Left cardiac atrium (tissue), 4 donors: ENCODE data around the gene PAM16. TPM values are rescaled to one million over a fixed set of nuclear protein-coding genes. Genes with fewer than 3 reads are reported as not detected.
A peak's percentile ranks its signal among the peaks of the same experiment; 100 is the strongest.

Experiments used
- ATAC-seq, 2 donors: fragments of 200-7000 bp; cut with Tn5 transposase; one replicate each; pipeline ENCODE4 v1.9.1; 2020; ENCODE audit warnings: mild to moderate bottlenecking in 2 of 2, moderate library complexity in 2 of 2
- DNase-seq: peaks from one replicate; pipeline ENCODE4 v3.0.0-alpha.2; 2020
- intact Hi-C, 2 donors: fragments of 100-400 bp; cut with DNase I; formaldehyde crosslinking; loops; one replicate each; pipeline versions ENCODE4 v1.14.1 to v1.15.1; 2022 to 2023
- total RNA-seq, 2 donors: library from RNA; stranded (reverse); fragmentation: NEBNext Ultra II Directional; extraction: Animal tissue kit (Norgen Biotek cat#: 25700); gene quantifications; one replicate each; pipeline ENCODE4 v1.2.1, GENCODE V29; 2021
- donor health status: DM: no; HTN: yes; CAD: no.
- donor health status: DM: no; HTN: yes; CAD: no; lungs with severe emphysema.
- donor health status: DM: yes; HTN: yes; CAD: no.
- donor health status: Dilated cardiomyopathy.

The PAM16 gene
- total RNA-seq, 2 donors from 2014 or later = 51.0 to 64.3 TPM

DNA sequence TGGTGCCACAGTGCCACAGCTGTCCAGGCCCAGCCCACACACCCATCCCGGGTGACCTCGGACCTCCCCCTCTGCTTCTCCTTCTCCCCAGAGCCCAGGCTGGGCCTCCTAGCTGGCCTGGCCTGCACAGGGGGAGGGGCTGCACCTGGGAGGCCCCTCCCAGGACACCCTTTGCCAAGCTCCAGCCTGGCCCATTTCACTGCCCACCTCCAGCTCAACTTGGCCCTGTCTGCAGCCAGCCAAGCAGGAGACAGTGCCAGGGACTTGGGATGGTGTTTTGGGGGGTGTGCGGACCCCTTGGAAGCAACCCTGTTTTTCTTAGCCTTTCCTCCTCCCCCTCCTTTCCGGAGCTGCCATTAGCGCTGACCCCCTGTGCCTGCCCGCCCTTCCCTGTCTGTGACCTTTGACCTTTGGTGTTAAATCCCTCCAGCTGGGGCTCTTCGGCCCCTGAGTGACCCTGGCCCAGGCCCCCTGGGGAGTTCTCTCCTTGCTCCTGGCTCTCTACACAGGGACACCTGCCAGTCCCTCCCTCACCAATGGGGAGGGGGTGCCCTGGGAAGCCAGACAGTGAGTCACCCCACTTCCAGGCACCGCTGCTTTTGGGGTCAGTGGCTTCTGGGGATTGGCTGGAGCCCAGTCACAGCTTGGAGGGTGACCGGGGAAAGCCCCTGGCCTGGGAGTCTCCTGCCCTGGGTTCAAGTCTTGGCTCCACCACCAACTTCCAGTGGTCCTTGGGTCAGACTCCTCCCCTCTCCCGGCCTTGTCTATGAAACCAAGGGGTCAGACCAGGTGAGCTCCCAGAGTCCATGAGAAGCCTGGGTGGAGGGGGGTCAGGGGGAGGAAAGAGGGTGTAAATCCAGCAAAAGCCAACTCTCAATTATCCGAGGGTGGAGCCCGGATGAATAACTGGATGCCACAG is 33.3 kb downstream of the PAM16 start:
- peak in 1 of 2 donors; percentile 29 for ATAC-seq
- DNase-seq = peak; percentile 62
- intact Hi-C loops = no loop called here

GRCh38 chr16:4316864-4317531 is 34.1 kb downstream of the PAM16 start:
- peak; percentile 41 to 47 for ATAC-seq
- intact Hi-C loops = no loop called here

DNA sequence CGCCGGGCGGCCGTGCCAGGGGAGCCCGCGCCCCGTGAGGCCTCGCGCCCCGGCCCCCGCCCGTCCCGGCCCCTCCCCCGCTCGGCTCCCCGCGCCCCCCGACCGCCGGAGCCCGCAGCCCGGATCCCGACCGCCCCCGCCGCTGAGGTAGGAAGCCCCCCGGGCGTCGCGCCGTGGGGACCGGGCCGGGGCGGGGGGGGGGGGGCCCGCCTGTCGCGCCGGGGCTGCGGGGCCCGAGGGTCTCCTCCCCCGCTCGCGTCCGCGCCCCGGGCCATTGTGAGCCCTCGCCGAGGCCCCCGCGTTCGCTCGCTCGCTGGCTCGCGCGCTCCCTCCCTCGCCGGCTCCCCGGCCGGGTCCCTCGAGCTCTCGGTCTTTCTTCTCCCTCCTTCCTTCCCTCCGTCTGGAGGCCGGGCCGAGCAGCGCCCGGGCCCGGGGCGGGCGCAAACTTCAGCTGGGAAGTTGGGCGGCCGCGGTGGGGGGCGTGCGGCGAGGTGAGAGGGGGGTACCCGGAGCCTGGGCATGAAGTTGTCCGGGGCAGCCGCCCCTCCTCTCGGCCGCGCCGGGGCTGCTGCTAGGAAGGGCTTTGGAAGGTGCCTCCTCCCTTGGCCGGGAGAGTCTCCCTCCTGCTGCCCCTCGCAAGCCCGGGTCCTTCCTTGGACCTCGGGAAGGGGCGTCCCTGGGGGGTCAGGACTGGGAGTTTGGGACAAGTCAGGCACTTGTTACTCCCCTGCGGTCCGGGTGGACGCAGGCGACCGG is 34.8 kb downstream of the PAM16 start:
- ATAC-seq = peak in 1 of 2 donors; percentile 0
- no peak for DNase-seq

More at GRCh38 chr16:4316864-4317531, 34.1 kb downstream of the PAM16 start:
- peak; percentile 73 for DNase-seq

DNA sequence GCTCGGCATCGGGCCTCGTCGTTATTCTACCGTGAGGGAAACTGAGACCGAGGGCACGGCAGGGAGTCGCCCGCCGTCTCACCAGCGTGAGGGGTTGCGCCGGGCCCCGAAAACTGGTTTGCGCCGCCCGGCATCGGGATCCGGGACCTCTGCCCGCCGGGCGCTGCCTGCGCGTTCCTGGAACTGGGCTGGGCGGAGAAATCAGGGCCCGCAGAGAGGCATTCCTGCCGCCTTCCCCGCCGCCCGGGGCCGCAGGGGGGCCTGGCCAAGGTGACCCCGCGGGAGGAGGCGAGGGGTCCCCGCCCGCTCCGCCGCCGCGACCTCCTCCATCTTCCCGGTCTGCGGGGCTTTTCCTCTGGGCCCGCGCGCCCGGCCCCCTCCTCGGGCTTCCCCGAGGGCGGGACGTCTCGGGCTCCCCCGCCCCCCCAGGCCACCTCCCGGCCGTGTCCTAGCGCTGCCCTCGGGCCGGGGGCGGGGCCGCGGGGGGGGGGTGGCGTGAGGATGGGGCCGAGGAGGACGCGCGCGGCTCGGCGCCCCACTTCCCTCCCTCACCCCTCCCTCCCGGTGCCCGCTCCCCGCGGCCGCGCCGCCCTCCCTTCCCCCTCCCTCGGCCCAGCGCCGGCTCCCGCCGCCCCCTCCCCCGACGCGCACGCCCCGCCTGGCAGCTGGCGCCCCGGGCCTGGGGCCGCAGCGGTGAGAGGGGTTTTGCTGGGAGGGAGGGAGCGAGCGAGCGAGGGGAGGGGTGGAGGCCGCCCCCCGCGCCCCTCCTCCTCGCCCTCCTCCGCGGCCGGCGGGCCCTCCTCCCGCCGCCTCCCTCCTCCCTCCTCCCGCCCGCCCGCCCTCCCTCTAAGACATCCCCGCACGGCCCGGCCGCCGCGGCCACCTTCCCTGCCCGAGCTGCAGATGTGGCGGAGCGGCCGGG is 35.7 kb downstream of the PAM16 start, which contains the start of gene GLIS2:
TSS of gene GLIS2 (plus strand) at position 882 of the 922 bp plus-strand sequence. CDS start 16,214 bp downstream, outside the sequence.
- intact Hi-C loops = no loop called here
- ATAC-seq (peak; percentile 76 to 77), DNase-seq (peak; percentile 78)

More for the DNA sequence above, 34.8 kb downstream of the PAM16 start:
- intact Hi-C loops = no loop called here

GRCh38 chr16:4314532-4315185 is 36.5 kb downstream of the PAM16 start:
- DNase-seq = peak; percentile 46
- intact Hi-C loops = no loop called here
- ATAC-seq = peak in 1 of 2 donors; percentile 1

DNA sequence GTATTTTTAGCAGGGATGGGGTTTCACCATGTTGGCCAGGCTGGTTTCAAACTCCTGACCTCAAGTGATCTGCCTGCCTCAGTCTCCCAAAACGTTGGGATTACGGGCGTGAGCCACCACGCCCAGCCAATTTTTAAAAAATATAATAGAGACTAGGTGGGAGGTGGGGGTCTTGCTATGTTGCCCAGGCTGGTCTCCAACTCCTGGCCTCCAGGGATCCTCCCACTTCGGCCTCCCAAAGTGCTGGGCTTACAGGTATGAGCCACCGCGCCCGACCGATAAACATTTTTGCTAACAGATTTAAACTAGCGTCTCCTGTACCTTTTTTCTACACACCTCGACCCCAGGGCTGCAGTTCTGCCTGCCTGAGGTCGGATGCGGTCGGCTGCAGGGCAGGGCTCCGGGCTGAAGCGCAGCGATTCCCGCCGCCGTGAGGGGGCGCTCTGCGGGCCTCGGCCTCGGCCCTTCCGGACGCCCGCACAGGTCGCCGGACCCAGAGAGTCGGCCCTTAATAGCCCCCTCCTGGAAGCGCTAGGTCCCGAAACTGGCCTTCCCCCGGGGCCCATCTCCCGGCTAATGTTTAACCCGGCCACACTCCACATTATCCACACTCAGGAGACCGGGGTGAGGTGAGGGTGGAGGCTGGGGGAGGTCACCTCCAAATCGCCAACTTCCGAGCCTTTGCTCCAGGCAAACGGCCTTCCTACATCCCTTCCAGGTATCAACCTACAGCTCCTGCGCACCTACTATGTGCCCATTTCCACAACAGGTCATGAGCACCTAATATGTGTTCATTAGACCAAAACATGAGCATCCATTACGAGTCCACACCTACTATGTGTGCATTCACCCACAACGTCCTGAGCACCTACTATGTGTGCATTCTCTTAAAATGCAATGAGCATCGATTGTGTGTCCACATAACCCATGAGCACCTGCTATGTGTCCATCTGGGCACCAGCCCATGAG is 37.3 kb downstream of the PAM16 start:
- peak; percentile 39 for DNase-seq
- intact Hi-C loops = no loop called here
- ATAC-seq = no peak

- intact Hi-C loops = no loop called here
- DNase-seq (peak; percentile 63), ATAC-seq (peak in 1 of 2 donors; percentile 0)
These were observed 41.3 kb downstream of the PAM16 start for GRCh38 chr16:4309833-4310266.

DNA sequence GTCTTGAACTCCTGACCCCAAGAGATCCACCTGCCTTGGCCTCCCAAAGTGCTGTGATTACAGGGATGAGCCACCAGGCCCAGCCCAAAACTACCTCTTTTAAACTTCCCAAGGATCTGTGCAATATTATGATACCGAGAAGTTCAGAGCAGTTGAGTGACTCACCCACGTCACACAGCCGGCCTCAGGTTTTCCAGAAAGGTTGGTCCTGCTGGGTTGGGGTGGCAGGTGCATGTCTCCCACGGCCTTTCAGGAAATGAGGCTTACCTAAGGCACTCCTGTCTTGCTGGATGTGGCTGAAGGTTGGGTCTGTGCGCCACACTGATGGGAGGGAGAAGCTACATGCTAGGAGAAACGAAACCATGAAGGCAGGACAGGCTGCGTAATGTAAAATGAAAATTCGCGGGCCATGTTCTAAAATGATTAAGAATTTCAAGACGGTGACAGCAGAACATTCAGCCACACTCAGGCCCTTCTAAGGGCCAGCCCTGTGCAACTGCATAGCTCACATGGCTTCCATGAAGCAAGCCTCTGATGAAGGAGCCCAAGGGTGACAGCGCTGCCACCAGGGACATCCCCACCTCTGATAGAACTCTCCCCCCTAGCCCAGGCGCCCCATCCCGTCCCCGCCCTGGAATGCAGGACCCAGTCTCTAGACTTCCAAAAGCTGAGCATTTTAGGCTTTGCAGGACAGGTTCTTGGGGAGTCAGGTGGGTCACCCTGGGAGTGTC is 41.9 kb downstream of the PAM16 start:
- intact Hi-C loops = no loop called here
- ATAC-seq = no peak

DNA sequence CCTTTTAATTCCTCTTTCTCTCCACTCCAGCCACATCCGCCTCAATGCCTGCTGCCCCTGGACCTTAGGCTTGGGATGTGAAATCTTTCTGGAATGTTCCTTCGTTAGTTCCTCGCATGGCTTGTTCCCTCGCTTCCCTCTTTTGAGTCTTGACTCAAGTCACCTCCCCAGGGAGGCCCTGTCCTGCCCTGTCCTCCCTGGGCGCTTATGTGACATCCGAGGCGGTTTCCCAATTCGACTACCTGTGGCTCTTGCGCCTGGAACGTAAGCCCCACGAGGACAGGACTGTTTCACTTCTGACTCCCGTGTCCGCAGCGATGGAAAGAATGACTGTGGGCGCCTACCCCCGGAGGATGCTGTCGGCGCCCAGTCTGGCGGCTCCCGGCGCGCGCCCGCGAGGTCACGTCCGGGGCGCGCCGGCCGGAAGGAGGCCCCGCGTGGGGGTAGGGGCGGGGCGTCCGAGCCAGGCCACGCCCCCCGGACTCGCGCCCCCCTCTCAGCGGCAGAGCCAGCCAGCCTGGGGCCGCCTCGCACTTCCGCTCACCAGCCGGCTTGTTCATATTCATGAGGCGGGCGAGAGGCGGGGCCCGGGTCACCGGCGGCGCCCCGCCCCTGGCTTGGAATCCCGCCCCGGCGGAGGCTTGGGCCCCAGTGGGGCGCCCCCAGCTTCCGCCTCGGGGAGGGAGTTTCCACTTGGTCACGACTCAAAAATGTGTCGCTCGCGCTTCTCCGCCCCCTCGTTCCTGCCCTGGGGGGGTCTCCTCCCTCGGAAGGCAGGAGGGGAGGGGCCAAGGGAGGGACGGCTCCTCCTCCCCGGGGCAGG is 43.7 kb downstream of the PAM16 start:
- intact Hi-C loops = no loop called here
- DNase-seq = peak; percentile 96
- ATAC-seq = peak; percentile 97 to 98

More for the DNA sequence above, 41.9 kb downstream of the PAM16 start:
- DNase-seq = no peak

DNA sequence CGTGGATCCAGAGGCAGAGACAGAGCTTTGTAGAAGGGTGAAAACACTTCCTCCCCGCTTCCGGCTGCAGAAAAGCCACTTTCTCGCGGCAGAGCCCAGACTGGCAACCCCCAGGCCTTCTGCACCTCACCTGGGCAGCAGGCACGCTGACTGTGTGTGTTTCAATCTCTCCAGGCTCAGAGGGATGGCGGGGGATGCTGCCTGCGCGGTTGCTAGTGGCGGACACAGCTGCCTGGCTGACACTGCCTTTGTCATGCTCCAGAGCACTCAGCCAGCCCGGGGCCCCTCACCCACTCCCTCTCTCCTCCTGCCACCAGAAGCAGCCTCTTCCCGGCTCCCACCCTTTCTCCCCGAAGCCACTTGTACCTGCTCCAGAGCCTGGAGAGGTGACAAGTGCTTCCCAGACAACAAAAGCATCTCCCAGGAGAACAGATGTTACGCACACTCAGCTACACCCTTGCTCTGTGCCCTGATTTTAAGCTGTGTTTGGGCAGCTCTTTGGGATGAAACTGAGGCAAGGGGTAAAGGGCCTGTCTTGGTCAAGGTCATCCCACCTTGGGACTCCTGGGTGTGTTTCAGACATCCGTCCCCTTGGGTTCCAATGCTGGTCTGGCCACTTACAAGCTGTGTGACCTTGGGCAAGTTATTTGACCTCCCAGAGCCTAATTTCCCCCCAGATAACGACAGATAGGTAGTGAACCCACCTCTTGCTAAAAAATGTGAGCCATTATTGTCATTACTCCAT is 44.5 kb downstream of the PAM16 start:
- ATAC-seq (no peak), DNase-seq (no peak)
- intact Hi-C loops = no loop called here

- intact Hi-C loops = no loop called here
These were observed 47.1 kb downstream of the PAM16 start for GRCh38 chr16:4303973-4304372.

DNA sequence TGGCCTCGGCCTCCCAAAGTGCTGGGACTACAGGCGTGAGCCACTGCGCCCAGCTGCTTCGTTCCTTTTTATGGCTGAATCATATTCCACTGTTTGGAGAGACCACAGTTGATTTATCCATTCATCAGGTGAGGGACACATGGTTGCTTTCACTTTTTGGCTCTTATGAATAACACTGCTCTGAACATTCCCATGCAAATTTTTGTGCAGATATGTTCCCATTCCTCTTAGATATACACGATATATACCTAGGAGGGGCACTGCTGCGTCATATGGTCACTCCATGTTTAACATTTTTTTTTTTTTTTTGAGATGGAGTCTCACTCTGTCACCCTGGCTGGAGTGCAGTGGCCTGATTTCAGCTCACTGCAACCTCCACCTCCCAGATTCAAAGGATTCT is 49.2 kb downstream of the PAM16 start:
- intact Hi-C loops = no loop called here
- DNase-seq (no peak), ATAC-seq (no peak)

More at GRCh38 chr16:4303973-4304372, 47.1 kb downstream of the PAM16 start:
- no peak for ATAC-seq
- DNase-seq = no peak

- DNase-seq = no peak
- intact Hi-C loops = no loop called here
- no peak for ATAC-seq
These were observed 49.9 kb downstream of the PAM16 start for GRCh38 chr16:4301177-4301576.

GRCh38 chr16:4298761-4299522 is 52.2 kb downstream of the PAM16 start:
- intact Hi-C loops = no loop called here
- DNase-seq (peak; percentile 88), ATAC-seq (peak; percentile 81 to 98)
